ENCODE data around the gene CDH13. TPM values are rescaled to one million over a fixed set of nuclear protein-coding genes. Genes with fewer than 3 reads are reported as not detected.

CDH13 gene
- total and polyA plus RNA-seq, 2 donors (not counting 1 experiment from before 2014, with no cell fraction given) = 27.6 to 96.7 TPM

DNA sequence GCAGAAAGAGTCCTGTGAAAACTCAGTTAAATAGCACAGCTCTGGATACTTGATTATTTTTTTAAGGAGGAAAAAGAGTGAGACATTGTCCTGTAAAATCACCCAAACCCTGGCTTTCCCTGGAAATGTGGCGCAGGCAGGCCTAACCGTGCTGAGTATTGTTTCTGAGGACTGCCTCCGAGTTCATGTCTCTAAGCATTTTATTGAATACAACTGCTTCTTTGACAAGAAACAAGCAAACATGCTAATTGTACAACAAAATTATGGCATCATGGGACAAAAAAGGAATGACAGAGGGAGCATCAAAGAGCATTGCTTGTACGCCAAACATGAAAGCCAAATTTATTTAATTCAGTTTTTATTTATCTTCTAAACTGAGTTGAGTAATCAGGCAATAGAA is 1116.5 kb downstream of the CDH13 start:
- Histone ChIP-seq H3K79me2 (ENCODE audit: control insufficient read depth, insufficient read depth, low read length) (no peaks in the 10 kb centered on the region), H3K4me2 (ENCODE audit: extremely low read depth, insufficient read depth, low read length) (no peak overlapping the region), H2AFZ (ENCODE audit: low read length) (no peak overlapping the region), H3K9me3 (ENCODE audit: control insufficient read depth, insufficient read depth, low read depth, low read length) (no peaks in the 10 kb centered on the region), H3K36me3 (ENCODE audit: control insufficient read depth, insufficient read depth, low read length) (no peaks in the 10 kb centered on the region), H3K4me3 (replicated peaks in 1 of 4; ENCODE audit: control extremely low read depth in 1 of 4, insufficient read depth in 1 of 4, low read depth in 3 of 4, low read length in 4 of 4) (no peak overlapping the region), H3K27ac (ENCODE audit: insufficient read depth, low read length) (no peak overlapping the region), H3K4me1 (ENCODE audit: control insufficient read depth, extremely low read depth, insufficient read depth, low read length) (no peaks in the 10 kb centered on the region), H3K27me3 (ENCODE audit: control insufficient read depth, insufficient read depth, low read length) (no peaks in the 10 kb centered on the region), H4K20me1 (ENCODE audit: control insufficient read depth, extremely low read depth, insufficient read depth, low read length) (no peaks in the 10 kb centered on the region), H3K9ac (ENCODE audit: insufficient read depth, low read length) (no peak overlapping the region)
- DNase-seq (ENCODE audit: low read depth in 2 of 2) = no peak
- TF ChIP-seq EZH2 (IDR thresholded peaks at IDR 0.05; ENCODE audit: low read length, missing control alignments) = no peak
- TF ChIP-seq, protein P1, sequence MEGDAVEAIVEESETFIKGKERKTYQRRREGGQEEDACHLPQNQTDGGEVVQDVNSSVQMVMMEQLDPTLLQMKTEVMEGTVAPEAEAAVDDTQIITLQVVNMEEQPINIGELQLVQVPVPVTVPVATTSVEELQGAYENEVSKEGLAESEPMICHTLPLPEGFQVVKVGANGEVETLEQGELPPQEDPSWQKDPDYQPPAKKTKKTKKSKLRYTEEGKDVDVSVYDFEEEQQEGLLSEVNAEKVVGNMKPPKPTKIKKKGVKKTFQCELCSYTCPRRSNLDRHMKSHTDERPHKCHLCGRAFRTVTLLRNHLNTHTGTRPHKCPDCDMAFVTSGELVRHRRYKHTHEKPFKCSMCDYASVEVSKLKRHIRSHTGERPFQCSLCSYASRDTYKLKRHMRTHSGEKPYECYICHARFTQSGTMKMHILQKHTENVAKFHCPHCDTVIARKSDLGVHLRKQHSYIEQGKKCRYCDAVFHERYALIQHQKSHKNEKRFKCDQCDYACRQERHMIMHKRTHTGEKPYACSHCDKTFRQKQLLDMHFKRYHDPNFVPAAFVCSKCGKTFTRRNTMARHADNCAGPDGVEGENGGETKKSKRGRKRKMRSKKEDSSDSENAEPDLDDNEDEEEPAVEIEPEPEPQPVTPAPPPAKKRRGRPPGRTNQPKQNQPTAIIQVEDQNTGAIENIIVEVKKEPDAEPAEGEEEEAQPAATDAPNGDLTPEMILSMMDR (conservative IDR thresholded peaks at IDR 0.05 in 1 of 2, IDR thresholded peaks at IDR 0.05 in 1 of 2; ENCODE audit: low read depth in 1 of 2, low read length in 2 of 2) = no peak

DNA sequence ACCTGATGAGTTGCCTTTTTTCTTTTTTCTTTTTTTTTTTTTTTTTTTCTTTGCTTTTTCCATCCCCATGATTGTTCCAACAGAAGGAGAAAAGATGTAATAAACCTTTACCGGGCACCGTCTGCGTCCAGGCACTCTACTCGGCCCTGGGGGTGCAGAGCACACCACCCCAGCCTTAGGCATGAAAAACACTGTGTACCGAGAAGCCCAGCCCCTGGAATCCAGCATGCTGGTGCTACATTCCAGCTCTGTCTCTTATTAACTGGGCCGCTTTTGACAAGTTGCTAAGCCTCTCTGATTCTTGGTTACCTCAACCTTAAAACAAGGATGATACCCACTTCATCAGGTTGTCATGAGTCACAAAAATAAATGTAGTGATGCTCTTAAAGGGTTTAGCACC is 1117.0 kb downstream of the CDH13 start:
- no peak overlapping the region for H3K27ac ChIP-seq (ENCODE audit: insufficient read depth, low read length)
- TF ChIP-seq, protein P1 (conservative IDR thresholded peaks at IDR 0.05 in 1 of 2, IDR thresholded peaks at IDR 0.05 in 1 of 2; ENCODE audit: low read depth in 1 of 2, low read length in 2 of 2) = no peak
- TF ChIP-seq EZH2 (IDR thresholded peaks at IDR 0.05; ENCODE audit: low read length, missing control alignments) = no peak
- DNase-seq (ENCODE audit: low read depth in 2 of 2) = no peak
- H3K9ac ChIP-seq (ENCODE audit: insufficient read depth, low read length) = no peak overlapping the region
- H3K4me3 ChIP-seq (replicated peaks in 1 of 4; ENCODE audit: control extremely low read depth in 1 of 4, insufficient read depth in 1 of 4, low read depth in 3 of 4, low read length in 4 of 4) = no peak overlapping the region
- H3K79me2 ChIP-seq (ENCODE audit: control insufficient read depth, insufficient read depth, low read length) = no peaks in the 10 kb centered on the region
- H4K20me1 ChIP-seq (ENCODE audit: control insufficient read depth, extremely low read depth, insufficient read depth, low read length) = no peaks in the 10 kb centered on the region
- H3K27me3 ChIP-seq (ENCODE audit: control insufficient read depth, insufficient read depth, low read length) = no peaks in the 10 kb centered on the region
- no peaks in the 10 kb centered on the region for H3K36me3 ChIP-seq (ENCODE audit: control insufficient read depth, insufficient read depth, low read length)
- no peak overlapping the region for H3K4me2 ChIP-seq (ENCODE audit: extremely low read depth, insufficient read depth, low read length)
- no peaks in the 10 kb centered on the region for H3K9me3 ChIP-seq (ENCODE audit: control insufficient read depth, insufficient read depth, low read depth, low read length)
- no peaks in the 10 kb centered on the region for H3K4me1 ChIP-seq (ENCODE audit: control insufficient read depth, extremely low read depth, insufficient read depth, low read length)
- H2AFZ ChIP-seq (ENCODE audit: low read length) = no peak overlapping the region

DNA sequence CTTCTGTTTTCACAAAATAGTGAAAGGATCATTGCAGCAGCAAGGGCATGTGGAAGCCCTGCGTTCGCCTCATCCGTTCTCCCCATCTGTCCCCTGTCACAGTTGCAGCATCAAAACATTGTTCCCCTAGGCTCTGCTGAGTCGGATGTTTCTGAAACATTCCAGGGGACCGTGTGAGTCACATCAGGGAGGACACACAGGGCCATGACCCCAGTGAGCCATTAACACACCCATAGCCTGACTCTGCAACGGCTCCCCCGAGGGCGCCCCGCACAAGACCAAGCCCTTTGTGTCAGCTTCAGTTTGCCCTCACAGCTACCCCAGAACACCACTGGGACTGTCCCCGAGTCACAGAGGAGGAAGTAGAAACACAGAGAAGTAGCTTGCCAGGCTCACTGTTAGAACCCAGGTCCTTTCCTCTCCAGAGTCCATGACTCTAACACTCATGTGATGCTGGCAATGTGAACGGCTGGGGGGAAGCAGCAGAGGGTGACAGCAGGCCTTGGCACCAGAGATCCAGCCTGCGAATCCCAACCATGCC is 1117.7 kb downstream of the CDH13 start:
- no peaks in the 10 kb centered on the region for H3K27me3 ChIP-seq (ENCODE audit: control insufficient read depth, insufficient read depth, low read length)
- no peak overlapping the region for H3K4me2 ChIP-seq (ENCODE audit: extremely low read depth, insufficient read depth, low read length)
- no peaks in the 10 kb centered on the region for H3K79me2 ChIP-seq (ENCODE audit: control insufficient read depth, insufficient read depth, low read length)
- H3K36me3 ChIP-seq (ENCODE audit: control insufficient read depth, insufficient read depth, low read length) = no peaks in the 10 kb centered on the region
- H3K9ac ChIP-seq (ENCODE audit: insufficient read depth, low read length) = no peak overlapping the region
- no peak overlapping the region for H3K4me3 ChIP-seq (replicated peaks in 1 of 4; ENCODE audit: control extremely low read depth in 1 of 4, insufficient read depth in 1 of 4, low read depth in 3 of 4, low read length in 4 of 4)
- no peak overlapping the region for H2AFZ ChIP-seq (ENCODE audit: low read length)
- no peak overlapping the region for H3K27ac ChIP-seq (ENCODE audit: insufficient read depth, low read length)
- H3K9me3 ChIP-seq (ENCODE audit: control insufficient read depth, insufficient read depth, low read depth, low read length) = no peaks in the 10 kb centered on the region
- H4K20me1 ChIP-seq (ENCODE audit: control insufficient read depth, extremely low read depth, insufficient read depth, low read length) = no peaks in the 10 kb centered on the region
- H3K4me1 ChIP-seq (ENCODE audit: control insufficient read depth, extremely low read depth, insufficient read depth, low read length) = no peaks in the 10 kb centered on the region
- TF ChIP-seq EZH2 (IDR thresholded peaks at IDR 0.05; ENCODE audit: low read length, missing control alignments) = no peak
- TF ChIP-seq, protein P1 (conservative IDR thresholded peaks at IDR 0.05 in 1 of 2, IDR thresholded peaks at IDR 0.05 in 1 of 2; ENCODE audit: low read depth in 1 of 2, low read length in 2 of 2) = no peak
- DNase-seq (ENCODE audit: low read depth in 2 of 2) = peak; percentile 4 to 22

Measured in fibroblast of lung (primary cell).